GM18861 (cell line): ENCODE data around the gene ENPP4.
"Not testable (repeated sequence)": the region's sequence is repeated elsewhere in the genome, so short reads cannot be mapped to it uniquely, and the experiment has no call there.

Experiments used
- ATAC-seq: cut with Tn5 transposase; IDR thresholded peaks from one replicate; pipeline ENCODE4 v1.9.1; 2021; ENCODE audit not compliant: unreplicated experiment

The ENPP4 gene

GRCh38 chr6:46129629-46130511 is at the start of gene ENPP4:
Gene ENPP4, plus strand, starts transcription at chr6:46129989. Its CDS starts 9,595 bp downstream, at chr6:46139584.
- peak; percentile 97 for ATAC-seq

GRCh38 chr6:46080111-46080510 is 49.7 kb upstream of the ENPP4 start:
- ATAC-seq = no peak

GRCh38 chr6:46085688-46086087 is 44.1 kb upstream of the ENPP4 start:
- not testable (repeated sequence) for ATAC-seq

GRCh38 chr6:46090115-46091079 is 39.4 kb upstream of the ENPP4 start:
- ATAC-seq = peak; percentile 52

GRCh38 chr6:46091080-46091478 is 38.7 kb upstream of the ENPP4 start:
- ATAC-seq = no peak

GRCh38 chr6:46095251-46095650 is 34.5 kb upstream of the ENPP4 start:
- no peak for ATAC-seq

GRCh38 chr6:46097366-46097765 is 32.4 kb upstream of the ENPP4 start:
- no peak for ATAC-seq

- ATAC-seq = no peak
Measured at GRCh38 chr6:46098678-46099077, 31.1 kb upstream of the ENPP4 start.

GRCh38 chr6:46099952-46100351 is 29.8 kb upstream of the ENPP4 start:
- no peak for ATAC-seq

GRCh38 chr6:46102123-46102522 is 27.7 kb upstream of the ENPP4 start:
- ATAC-seq = no peak

GRCh38 chr6:46103441-46104115 is 26.2 kb upstream of the ENPP4 start:
- ATAC-seq = no peak

GRCh38 chr6:46104209-46104608 is 25.6 kb upstream of the ENPP4 start:
- ATAC-seq = no peak

GRCh38 chr6:46105568-46105967 is 24.2 kb upstream of the ENPP4 start:
- no peak for ATAC-seq

GRCh38 chr6:46113370-46113769 is 16.4 kb upstream of the ENPP4 start:
- ATAC-seq = no peak

- ATAC-seq = no peak
Measured at GRCh38 chr6:46115634-46116033, 14.2 kb upstream of the ENPP4 start.

- ATAC-seq = peak; percentile 62
Measured at GRCh38 chr6:46116289-46116688, 13.5 kb upstream of the ENPP4 start.

GRCh38 chr6:46118157-46118556 is 11.6 kb upstream of the ENPP4 start:
- ATAC-seq = no peak

GRCh38 chr6:46118836-46119235 is 11.0 kb upstream of the ENPP4 start:
- ATAC-seq = no peak

GRCh38 chr6:46119679-46120078 is 10.1 kb upstream of the ENPP4 start:
- ATAC-seq = not testable (repeated sequence)

GRCh38 chr6:46128476-46128875 is 1.3 kb upstream of the ENPP4 start:
- peak; percentile 32 for ATAC-seq

GRCh38 chr6:46129291-46129628 is 529 bp upstream of the ENPP4 start:
- ATAC-seq = peak; percentile 2
